NCI-H510A (cell line): ENCODE results near the gene DNAJC27.
A peak's percentile ranks its signal among the peaks of the same experiment; 100 is the strongest.

Experiments used
- DNase-seq: peaks from one replicate; lab custom pipeline; 2025; lab: John Stamatoyannopoulos, UW

DNAJC27 gene

DNA sequence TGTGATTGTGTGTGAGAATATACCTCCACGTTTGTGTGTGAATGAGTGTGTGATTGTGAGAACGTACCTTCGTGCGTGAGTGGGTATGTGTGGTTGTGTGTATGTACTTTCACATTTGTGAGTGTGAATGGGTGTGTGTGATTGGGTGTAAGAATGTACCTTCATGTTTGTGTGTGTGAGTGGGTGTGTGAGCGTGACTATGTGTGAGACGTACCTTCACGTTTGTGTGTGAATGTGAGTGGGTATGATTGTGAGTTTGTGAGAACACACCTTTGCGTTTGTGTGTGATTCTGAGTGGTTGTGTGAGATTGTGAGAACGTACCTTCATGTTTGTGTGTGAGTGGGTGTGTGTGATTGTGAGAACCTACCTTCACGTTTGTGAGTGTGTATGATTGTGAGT, 45.9 kb downstream of the DNAJC27 start:
- no peak for DNase-seq

DNA sequence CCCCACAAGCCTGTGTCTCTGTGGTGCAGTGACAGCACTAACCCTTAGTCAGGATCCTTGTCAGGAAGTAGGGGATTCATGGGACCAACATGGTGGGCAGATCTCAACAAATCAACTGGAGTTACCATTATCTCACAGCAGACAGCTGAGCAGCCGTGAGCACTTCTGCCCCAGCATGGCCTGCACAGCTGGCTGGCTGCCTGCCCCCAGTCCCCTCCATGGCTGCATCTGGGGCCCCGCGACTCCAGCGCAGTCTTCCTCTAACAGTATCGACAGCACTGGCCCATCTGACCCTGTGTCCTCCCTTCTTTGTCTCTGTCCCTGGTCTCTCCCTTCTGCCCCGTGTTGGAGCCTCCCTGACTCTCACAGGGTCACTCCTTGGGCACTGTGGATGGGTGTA, 47.0 kb downstream of the DNAJC27 start:
- DNase-seq: no peak

DNA sequence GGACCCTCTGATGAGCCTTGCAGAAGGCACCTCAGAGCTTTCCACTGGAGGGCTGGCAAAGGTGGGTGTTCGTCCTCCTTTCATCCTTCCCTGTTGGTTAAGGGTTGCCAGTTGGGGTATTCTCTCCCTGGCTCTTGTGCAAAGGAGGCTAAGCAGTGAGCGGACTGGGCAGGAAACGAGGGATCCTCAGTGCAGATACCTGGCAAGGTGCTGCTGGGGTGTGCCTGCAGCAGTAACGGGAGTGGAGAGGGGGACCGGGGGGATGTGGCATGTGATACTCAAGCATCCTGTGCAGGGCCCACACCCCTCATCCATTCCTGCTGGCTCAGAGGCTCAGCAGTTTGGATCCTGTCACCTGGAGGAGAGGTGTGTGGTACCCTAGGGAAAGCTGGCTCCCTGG, 47.5 kb downstream of the DNAJC27 start:
- no peak for DNase-seq

DNA sequence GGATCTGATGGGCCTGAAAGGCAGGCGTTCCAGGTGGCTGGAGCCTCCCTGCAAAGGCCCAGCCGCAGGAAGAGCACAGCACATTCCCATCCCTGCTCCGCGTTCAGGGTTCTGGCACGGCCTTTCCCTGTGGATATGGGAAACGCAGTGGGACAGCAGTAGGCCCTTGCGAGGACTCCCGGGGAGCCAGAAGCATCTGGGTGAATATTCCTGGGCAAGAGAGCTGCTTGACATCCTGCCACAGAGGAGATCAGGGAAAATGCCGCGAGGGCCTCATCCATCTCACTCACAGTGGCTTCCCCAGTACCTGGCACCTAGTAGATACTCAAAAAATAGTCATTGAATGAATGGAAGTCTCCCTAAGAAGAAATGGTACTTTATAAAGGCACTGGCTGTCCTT, 48.6 kb downstream of the DNAJC27 start:
- no peak for DNase-seq

DNA sequence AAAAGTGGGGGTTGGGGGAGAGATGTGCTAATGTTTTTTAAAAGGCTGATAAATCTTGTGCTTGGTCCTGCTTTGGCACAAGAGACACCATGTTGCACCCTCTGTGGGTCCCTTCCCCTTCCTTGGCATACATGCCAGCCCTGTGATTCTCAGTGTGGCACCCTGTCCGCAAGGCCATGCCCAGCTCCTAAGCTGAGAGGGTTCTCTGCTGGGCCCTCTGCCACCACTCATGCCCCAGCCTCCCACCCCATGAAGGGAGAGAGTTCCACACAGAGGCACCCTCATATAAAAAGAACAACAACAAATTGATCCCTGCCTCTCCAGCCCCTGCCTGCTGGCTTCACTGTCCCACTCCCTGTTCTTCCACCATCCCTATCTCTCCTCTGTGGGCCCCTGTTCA, 49.2 kb downstream of the DNAJC27 start:
- no peak for DNase-seq

DNA sequence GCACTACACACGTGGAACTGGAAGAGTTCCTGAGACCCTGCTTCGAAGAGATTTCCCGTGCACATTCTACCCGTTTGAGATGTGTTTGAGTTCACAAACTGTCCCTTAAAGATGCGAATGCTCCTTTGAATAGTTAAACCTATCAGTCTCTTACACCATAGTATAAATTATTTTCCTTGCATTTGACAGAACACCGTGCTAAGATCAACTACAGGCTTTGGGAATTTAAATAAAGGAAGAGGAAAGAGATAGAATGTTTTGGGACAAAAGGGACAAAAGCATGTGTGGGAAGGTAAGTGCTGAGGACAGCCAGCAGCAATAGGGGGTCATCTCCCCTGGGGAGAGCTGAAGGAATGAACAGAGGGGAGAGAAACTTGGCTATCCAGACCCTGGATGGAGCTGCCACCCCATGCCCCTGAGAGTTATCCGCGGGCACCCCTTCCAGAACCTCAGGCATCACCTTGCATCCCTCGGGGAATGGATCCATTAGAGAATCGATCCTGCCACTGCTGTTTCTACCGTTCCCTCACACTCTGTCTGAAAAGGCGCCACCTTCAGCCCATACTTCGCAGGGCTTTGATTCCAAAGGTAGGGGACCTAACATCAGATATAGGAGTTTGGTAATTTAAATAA, 50.8 kb downstream of the DNAJC27 start:
- peak; percentile 7 for DNase-seq

DNA sequence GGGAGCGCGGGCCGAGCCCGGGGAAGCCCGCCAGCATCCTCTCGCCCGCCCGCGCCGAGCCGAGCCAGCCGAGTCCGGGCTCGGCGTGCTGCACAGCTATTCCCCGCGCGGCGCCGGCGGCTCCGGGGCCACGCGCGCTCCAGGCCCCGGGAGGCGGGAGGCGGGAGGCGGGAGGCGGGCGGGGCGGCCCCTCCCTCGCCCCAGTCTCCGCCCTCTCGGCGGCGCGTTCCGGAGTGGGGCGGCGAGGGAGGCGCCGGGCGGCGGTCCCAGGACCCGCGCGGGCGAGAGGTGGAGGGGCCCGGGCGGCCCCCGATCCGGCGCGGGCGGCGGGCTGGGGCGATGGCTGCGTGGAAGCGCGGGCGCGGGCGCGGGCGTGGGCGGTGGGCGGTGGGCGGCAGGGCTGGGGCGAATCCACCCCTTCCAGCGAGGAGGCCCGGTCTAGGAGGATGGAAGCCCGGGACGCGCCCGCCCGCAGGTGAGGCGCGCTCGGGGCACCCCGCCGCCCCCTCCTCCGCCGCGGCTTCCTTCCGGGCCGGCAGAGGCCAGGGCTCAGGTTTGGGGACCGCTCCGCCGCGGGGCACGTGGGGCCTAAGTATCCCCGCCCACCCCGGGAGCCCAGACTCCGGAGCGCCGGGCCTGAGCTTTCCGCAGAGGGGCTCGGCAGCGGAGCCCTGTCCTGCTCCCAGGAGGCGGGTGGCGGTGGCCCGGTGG, 51.5 kb downstream of the DNAJC27 start, which contains the start of gene ADCY3:
Gene ADCY3, minus strand, starts transcription at position 140 of the 711 bp plus-strand sequence. CDS start 1,250 bp downstream, outside the sequence.
- DNase-seq: peak; percentile 10

DNA sequence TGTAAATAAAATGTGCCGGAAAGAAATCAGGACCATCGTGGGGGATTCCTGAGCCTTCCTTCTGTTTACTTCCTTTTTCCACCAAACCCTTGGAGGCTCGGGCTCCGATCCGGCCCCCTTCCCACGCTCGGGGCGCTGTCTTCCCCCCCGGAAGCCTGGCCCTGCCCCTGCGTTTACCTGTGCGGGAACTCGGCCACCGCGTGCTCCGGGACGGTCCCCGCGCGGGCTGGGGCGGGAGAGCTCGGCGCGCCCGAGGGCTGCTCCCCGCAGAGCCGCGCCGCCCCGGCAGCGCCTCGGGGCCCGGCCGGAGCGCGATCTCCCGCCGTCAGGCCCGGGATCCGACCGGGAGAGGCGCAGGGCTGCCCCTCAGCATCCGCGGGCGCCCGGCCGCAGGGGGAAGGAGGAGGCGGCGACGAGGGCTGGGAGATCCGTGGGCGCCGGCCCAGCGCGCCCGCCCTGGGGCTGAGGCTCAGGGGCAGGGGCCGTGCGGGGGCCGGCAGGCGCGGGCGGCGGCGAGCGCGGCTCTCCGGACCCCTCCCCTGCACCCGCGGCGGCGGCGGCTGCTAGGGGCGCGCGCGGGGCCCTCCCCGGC, 52.2 kb downstream of the DNAJC27 start:
- no peak for DNase-seq

DNA sequence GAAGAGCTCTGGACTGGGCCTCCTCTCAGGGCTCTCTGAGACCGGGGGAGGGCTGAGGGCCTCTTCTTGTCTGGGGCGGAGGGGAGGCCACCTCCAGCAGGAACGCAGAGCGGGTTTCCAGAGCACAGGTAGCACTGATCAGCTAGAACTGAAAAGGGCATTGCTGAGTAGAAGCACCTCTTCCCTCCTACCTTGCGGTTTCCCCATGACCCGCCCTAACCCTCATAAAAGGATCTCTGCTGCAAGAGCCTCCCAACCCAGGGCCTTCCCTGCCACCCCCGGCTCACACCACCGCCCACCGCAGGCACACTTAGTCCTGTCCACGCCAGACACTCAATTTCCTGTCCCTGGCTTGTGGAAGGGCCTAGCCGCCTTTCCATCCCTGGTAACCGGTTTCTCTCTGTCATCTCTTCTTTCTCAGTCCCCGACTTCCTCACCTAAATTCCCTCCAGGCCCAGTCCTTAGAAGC, 52.7 kb downstream of the DNAJC27 start:
- peak; percentile 25 for DNase-seq

DNA sequence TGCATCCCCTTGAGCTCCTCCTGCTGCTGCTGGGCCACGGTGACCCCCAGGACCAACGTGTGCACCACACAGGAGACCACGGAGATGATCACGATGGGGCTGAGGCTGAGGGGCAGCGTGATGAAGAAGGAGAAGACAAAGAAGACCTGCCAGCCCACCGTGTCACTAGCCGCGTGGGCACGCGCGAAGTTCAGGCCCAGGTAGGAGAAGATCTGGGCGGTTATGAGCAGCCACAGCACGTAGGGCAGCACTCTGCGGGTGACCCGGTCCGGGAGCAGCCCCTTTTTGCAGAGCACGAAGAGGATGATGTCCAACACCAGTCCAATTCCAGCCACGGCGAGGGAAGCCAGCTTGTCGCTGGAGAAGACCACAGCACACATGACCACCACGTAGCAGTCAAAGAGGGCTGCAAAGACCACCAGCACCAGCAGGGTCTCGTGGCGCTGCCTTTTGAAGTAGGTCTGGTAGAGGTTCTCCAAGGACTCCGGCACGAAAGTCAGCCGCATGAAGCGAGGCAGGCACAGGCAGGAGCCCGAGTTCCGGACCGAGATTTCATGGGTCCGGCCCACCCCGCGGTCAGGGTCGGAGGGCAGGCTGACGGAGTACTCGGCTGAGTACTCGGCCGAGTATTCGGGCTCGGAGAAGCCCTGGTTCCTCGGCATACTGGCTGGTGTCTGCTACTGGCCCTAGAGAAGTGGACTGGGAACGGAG, 53.3 kb downstream of the DNAJC27 start:
- no peak for DNase-seq

DNA sequence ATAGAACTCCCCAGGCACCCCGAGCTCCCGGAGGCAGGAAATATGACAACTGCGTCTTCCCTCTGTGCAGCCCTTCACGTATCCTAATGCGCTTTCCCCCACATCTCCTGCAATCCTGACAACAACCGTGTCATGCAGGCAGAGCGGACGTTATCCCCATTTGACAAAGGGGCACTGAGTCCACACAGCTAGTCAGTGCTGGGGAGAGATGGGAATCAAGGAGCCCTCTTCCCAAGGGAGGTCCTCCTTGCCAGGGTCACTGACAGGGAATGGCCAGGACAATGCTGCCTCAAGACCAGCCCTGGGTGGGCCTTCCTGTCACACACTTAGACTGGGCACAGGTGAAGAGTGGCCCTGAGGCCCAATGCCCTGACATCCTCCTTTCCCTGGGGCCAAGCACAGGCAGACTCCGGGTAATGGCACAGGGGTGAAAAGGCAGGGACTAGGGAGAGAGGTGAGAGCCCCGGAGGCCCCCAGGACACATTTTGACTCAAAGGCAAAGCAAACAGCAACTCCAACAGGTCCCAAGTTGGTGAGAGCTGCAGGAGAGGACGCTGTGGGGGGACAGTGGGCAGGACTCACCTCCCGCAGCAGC, 53.9 kb downstream of the DNAJC27 start:
- no peak for DNase-seq

DNA sequence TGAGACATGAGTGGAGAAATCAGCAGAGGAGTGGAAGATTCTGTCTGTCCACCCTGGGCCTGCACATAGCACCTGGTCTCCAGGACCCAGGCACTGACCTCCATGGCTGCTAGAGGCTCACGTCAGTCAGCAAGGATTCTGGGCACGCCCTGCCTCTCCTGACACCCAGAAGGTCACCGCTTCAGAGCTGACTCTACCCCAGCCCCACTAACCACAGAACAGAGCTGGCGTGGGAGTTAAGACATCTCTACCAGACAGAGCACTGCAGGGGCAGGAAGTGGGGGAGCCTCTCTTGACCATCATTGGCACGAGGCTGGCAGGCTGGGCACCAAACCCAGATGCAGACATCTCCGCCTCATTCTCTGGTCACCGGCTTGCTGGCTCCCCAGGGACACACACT, 54.7 kb downstream of the DNAJC27 start:
- no peak for DNase-seq

DNA sequence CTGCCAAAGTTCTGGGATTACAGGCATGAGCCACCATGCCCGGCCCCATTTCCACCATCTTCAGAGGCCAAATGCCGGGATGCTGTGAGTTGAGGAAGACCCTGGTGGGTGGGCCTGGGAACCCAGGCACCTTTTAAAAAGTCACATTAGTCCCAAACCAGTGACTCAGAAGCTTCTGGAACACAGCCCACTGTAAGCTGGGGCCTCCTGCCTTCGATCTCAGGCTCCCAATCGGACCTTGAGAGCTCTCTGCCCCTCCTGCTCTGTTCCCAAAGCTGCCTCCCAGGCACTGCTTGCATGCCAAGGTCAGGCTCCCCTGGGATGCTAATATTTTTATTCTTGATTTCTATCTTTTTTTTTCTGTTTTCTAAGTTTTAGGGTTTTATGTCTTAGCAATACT, 56.0 kb downstream of the DNAJC27 start:
- no peak for DNase-seq

DNA sequence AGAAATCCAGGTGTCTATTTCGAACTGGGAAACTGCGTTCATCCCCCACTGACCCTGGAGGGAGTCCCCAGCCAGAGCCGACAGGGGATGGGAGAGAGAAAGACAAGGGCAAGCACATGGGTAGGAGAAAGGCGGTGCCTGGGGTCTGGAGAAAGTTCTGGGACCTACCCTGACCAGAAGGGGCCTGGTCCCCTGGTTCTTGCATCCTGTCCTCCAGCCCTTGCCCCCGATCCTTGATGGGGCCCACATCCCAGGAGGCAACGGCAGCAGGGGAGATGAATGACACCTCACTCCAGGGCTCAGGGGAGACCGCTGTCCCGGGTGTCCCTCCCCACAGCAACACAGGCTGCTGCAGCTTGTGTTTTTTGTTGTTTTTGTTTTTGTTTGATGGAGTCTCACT, 56.6 kb downstream of the DNAJC27 start:
- no peak for DNase-seq

DNA sequence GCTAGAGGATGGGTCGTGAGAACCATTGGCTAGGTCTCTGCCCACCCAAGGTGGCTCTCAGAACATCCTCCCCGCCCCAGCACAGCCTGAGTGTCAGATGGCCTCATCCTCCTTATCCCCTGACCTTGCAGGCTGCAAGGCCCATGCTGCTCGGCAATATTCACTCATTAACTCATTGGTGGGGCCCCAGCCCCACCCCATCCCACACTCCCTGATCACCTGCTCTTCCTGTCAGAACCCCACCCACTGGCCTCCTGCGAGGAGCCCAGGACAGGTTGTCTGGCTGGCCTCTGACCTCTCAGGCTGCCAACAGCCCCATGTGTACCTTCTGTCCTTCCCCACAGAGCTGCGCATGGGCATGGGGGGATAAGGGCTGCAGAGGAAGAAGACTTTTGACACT, 57.0 kb downstream of the DNAJC27 start:
- no peak for DNase-seq

DNA sequence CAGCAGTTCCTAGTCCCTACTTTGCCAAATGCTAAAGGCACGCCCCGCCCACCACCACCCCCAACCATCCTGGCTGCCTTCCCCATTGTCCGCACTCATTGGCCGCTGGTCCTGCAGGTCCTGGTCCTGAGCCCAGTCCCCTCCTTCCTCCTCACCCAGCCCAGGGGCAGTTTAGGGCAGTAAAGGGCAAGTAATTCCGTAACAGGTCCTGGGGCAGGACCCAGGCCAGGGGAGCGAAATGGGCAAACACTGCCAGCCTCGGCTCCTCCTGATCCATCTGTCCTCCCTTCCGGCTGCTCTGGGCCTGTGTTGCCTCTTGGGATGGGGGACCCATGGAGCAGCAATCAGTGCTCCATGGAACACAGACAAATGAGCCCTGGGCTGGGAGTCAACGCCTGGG, 57.8 kb downstream of the DNAJC27 start:
- no peak for DNase-seq

DNA sequence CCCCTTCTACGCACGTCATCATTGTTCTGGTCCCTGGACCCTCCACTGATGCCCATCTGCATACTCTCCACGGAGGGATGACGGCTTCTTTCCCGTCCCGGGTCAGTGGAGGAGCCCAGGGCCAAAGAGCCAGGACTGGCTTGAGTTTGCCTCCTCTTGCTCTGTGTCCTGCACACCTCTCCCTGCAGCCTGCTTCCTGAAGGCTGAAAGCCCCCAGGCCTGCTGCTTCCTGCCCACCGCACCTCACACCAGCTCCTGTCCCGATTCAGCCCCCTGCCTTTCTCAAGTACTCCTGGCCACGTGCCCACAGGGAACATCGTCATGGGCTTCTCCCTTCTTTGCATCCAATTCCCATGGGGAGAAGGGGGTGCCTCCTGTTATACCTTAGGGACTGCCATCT, 58.8 kb downstream of the DNAJC27 start:
- DNase-seq: no peak

DNA sequence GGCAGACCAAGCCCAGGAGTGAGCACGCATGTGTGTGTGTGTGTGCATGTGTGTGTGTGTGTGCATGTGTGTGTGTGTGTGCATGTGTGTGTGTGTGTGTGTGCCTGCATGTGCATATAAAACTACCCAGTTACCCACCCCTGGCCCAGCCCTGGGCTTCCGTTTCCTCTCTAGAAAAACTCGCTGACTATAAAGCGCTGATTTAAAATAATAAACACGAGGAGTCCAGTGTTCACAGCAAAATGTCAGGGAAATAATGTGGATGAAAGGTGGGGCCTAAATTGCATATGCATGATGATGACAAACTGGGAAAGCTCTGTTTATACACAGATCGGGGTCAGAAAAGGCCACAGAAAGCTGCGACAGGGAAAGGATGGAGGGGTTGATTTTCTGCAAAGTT, 59.2 kb downstream of the DNAJC27 start:
- DNase-seq: no peak

DNA sequence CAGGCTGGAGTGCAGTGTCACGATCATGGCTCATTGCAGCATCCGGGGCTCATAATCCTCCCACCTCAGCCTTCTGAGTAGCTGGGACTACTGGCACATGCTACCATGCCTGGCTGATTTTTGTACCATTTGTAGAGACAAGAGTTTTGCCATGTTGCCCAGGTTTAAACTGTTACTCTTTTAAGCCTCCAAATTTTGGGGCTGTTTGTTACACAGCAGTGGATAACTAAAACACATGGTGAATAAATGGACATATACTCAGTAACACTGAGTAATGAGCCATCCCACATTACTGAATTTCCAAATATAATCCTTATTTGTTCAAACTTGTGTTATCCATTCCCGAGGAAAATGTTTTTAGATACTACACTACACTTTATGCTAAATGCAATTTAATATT, 61.5 kb downstream of the DNAJC27 start:
- no peak for DNase-seq

DNA sequence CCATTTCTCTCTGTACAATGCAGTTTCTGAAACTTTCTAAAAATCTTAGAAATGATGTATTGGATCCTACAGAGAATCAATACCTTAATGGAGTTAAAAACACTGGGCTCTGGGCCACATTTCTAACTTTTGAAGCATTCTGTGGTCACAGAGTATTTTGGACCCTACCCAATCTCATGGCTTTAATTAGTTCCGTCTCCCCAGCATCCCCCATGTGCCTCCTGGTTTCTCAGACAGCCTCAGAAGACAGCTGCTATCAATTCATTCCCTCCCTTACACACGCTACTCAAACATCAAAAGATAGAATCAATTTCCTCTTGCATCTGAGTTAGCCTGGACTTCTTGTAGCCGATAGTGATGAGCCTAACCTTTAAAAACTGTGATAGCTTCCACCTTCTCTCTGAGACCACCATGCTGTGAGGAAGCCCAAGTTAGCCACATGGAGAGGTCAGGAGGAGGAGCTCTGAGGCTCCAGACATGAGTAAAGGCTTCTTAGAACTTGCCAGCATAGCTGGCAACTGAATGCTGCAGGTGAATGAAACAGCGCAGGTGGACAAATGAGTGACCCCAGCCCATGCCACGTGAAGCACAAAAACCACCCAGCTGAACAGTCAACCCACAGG, 62.1 kb downstream of the DNAJC27 start:
- DNase-seq: no peak

DNA sequence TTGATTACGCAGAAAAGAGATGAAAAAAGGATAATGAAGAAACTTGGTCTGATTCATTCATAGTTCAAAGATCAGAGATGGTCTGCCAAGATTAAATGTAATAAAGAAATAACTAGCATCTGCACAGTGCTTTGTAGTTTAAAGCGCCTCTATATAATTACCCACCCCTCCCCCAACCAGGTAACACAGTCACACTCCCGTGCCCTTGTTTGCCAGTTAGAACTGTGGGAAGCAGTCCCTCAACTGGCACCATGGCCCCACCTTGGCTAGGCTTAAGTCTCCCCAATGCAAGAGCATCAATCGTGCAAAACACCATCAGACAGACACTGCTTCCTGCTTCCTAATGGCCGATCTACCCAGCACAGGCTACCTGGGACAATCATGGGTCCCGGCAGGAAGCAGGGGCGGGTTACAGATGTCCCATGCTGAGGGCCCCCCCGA, 63.3 kb downstream of the DNAJC27 start:
- DNase-seq: no peak

DNA sequence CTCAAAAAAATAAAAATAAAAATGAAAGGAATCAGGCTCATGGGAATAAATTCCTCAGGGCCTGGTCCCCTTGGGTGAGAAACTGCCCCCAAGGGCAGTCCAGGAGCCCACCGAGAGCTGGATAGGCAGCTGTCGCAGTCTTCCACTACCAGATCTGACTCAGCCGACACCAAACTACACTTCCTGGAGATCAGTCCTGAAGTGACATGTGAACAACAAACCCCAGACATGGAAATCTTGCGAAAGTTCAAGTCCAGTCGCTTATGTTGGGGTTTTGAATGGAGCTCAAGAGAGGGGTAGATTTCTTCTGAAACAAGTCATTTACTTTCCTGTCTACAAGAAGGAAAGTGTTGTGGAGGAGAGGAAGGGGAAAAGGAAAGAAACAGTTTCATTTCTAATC, 64.6 kb downstream of the DNAJC27 start:
- DNase-seq: no peak
